Esophagus muscularis mucosa (tissue), 3 donors: Measurements from ENCODE around the gene OAS1.

Experiments used
- EP300 ChIP-seq: sonication (generic); formaldehyde crosslinking; IDR thresholded peaks from one replicate; pipeline ENCODE4 v1.6.1; 2017; ENCODE audit warnings: antibody characterized with exemption
- TF ChIP-seq, protein P1 (sequence below), 3 experiments: fragments of 200-600 bp in 2 of 3; fragments of 450-650 bp in 1 of 3; sonication (generic) in 2 of 3; IDR thresholded peaks; one replicate each; pipeline ENCODE4 v1.5.1; 2017 to 2019; ENCODE audit warnings: antibody characterized with exemption in 3 of 3, mild to moderate bottlenecking in 2 of 3, moderate library complexity in 1 of 3

DNA sequence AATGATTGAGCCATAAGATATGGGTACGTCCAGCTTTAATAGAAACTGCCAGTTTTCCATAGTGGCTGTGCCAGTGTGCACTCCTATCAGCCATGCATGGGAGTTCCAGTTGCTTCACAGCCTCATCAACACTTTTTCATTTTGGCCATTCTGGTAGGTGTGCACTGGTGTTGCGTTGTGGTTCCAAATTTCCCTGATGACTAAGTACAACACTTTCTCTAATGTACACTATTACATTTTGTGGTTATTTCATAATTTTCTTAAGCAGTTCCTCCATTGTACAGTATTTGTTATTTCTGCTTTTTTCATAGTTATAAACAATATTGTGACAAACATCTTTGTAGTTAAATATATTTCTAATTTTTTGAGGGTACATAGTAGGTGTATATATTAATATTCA is 21.5 kb upstream of the OAS1 start:
- TF ChIP-seq, protein P1, sequence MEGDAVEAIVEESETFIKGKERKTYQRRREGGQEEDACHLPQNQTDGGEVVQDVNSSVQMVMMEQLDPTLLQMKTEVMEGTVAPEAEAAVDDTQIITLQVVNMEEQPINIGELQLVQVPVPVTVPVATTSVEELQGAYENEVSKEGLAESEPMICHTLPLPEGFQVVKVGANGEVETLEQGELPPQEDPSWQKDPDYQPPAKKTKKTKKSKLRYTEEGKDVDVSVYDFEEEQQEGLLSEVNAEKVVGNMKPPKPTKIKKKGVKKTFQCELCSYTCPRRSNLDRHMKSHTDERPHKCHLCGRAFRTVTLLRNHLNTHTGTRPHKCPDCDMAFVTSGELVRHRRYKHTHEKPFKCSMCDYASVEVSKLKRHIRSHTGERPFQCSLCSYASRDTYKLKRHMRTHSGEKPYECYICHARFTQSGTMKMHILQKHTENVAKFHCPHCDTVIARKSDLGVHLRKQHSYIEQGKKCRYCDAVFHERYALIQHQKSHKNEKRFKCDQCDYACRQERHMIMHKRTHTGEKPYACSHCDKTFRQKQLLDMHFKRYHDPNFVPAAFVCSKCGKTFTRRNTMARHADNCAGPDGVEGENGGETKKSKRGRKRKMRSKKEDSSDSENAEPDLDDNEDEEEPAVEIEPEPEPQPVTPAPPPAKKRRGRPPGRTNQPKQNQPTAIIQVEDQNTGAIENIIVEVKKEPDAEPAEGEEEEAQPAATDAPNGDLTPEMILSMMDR (IDR thresholded peaks at IDR 0.05): no peak
- TF ChIP-seq EP300: no peak
